AML-193 (cell line): ENCODE measurements around the gene MEST.
"Not testable (repeated sequence)": the region's sequence is repeated elsewhere in the genome, so short reads cannot be mapped to it uniquely, and the experiment has no call there.

ENCODE experiments used
- DNase-seq, 2 experiments: peaks; one replicate each; lab custom pipeline; 2025; lab: John Stamatoyannopoulos, UW

The MEST gene

DNA sequence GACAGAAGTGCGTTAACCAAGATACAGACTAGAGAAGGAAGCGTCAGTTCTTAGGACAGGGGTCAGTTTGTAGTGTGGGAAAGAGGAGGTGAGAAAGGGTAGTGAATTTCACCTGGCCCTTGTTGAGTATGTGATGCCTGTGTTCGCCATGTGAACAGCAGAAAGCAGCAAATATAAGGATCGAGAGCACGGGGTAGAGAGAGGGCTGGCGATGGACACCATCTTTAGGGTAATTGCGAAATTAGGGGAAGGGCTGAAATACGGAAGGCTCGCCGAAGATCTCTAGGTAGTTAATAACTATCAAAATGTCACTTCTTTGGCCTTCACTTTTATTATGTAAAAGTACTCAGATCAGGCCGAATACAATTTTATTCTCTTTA lies 6.2 kb upstream of the MEST start:
- DNase-seq, result no peak

DNA sequence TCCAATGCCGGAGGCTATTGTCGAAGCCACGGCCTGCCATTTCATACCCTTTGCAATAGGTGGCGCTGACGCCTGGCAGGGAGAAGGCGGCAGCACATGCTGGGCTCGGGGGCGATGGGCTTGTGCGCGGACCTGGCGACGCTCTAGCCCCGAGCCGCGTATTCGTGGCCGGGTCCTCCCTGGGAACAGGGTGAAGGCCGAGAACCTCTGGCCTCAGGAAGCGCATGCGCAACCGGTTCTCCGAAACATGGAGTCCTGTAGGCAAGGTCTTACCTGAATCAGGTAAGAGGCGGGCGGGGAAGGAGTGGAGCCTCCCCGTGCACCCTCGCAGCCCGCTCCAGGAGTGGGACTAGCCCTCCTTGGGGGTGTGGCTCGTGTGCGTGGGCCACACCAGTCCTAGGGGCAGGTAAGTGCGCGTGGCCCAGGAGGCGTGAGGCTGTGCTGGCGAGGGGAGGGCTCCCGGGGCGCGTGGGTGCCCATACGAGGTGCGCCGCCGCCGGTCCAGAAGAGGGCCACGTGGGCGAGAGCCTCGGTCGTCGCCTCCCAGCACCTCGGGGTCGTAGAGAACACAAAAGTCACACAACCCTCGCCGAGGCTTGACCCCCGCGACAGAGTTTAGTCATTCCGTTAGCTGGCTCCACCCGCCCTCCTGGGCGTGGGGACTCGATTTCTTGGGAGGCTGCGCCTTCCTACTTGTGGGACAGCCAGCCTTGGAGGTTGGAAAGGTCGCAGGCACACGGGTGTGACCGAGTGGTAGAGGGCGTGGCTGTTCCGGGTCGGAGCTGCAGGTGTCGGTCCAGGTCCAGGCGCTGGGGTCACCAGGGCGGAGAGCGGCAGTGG lies 5.6 kb upstream of the MEST start:
- DNase-seq, result no peak

DNA sequence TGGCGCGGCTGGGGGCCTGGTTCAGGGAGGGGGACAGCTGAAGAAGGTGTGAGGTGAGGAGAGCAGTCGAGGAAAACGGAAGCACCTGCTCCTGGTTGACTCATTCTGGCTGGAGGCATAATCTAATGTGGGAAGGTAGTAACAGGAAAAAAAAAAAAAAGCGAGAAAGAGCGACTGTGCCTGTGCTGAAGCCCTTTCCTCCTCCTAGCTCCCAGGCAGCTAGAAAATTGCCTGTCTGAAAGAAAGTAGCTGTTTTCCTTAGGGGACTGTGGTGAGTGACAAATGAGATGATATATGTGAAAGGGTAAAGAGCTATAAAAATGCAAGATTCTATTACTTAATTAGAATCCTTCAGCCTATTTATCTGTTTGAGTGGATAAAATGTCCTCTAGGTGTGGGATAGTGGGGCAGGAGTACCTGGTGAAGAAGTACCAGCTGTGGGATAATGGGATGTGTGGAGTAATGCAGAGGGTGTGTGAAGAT lies 4.9 kb upstream of the MEST start:
- DNase-seq, result no peak

DNA sequence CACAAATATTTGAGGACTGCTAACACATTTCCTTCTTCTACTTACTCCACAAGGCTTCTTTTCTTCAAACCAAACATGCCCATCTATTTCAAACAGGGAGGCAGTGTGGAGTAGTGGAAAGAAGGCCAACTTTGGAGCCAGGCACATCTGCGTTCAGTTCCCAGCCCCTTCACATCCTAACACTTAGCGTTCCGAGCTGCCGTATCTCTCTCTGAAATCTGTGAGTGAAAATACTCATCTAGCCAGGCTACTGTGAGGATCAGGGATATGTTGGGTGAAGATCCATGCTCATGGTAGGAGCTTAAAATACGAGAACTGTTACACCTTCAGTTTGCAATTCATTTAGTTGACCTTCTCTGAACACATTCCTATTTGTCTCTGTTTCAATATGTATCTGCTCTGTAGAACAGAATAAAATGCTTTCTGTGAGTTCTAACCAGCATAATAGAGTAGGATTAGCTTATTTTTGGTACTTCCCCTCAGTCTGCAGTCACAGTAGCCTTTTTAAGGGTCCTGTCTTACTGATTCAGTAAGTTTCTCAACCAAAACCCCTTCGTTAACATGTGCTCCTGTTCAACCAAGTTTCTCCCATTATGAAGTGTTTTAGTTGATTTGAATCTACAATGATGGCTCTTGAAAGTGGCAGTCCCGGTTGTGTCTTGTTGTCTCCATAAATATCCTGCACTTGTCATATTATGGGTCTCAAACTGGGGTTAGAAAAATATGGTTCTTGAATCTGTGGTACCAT lies 3.3 kb upstream of the MEST start:
- no peak for DNase-seq

DNA sequence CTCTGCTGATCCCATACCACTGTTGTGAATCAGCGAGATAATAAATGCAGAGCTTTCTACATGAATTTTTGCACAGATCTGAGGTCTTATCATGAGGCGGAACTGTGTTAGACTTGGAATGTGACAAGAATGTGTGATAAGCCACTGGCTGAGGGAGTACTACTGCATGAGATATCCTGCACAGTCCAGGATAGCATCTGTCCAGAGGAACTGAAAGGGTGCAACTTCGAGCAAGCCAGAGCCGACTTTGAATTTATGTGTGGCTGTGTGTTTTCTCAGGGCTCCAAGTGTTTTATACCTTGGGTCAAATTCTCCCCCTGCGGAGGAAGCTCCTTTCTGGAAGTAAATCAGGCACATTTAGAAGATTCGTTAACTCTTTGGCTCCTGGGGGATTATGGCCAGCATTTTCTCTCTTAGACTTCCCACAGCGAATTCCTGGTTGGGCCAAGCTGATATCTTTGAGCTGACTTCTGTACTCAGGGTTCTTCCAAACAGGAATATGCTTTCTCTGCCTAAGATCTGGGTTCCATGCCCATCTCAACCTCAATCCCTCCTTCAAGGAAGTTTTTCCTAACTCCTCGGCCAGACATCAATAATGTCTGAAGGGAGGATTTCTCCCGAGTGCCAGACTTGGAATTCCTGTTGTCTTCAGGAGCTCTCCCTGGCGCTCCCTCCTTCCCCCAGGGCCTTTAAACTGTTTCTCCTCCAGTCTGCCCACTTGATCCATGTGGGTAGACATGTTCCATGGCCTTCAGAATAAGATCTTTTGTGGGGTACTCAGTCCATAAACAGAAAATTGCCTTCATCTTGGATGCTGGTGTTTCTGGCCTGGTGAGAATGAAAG lies 2.5 kb upstream of the MEST start:
- no peak for DNase-seq

DNA sequence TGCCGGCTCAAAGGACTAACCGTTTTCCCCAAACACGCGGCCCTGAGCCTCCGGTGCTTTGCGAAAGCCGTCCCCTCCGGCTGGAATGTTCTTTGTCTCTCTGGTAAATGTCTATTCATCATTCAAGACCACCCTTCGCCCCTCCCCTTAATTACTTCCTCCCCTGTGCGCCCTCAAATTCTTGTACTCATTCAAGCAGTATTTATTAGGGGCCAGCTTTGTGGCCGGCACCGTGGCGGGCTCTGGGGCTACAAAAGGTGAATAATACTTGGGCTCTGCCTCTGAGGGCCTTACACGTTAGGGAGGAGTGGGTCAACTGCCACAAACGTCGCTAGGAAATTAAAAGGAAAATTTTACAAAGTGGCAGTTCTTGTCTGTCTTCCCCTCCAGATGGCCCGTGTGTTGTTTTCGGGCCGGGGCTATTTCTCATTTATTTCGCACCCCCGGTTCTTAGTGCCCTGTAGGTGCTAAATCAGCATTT lies 1.5 kb upstream of the MEST start:
- no peak for DNase-seq

DNA sequence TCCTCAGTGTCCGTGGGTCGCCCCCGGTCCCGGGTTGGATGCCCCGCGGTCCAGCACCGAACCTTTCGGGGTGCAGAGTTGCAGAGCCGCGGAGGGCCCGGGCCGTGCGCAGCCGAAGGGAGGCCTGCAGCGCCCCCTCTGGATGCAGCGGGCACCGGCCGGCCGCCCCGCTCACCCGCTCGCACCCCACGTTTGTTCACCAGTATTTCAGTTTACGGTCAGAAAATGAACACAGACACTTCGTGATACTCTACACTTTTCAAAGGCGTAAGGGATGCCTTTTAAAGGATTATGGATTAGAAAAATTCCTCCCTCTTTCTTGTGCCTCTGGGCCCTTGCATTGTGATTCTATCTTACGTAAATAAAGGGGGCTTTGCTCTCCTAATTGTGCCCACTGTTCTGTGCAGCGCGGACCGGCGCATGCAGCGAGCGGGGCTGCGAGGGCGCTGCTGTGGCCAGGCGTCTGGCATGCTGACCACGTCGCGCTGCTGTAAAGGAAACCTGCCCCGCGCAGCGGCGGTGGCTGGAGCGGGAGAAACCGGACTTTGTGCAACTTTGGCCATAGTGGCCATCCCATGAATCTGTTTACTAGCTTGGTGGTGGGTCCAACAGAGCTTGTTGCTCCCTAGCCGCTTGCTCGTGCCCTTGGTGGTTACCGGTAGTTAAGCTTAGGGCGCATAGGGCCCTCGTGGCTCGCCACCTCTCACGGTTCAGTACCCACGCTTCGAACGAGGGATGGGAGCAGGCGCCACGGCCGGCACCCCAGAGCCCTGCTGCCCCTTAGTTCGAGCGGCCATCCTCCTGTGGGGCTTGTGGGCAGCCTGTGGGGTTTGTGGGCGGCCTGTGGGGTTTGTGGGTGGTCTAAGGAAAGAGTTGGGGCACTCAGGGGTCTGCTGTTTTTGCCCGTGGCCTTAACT lies 739 bp upstream of the MEST start:
- no peak for DNase-seq

DNA sequence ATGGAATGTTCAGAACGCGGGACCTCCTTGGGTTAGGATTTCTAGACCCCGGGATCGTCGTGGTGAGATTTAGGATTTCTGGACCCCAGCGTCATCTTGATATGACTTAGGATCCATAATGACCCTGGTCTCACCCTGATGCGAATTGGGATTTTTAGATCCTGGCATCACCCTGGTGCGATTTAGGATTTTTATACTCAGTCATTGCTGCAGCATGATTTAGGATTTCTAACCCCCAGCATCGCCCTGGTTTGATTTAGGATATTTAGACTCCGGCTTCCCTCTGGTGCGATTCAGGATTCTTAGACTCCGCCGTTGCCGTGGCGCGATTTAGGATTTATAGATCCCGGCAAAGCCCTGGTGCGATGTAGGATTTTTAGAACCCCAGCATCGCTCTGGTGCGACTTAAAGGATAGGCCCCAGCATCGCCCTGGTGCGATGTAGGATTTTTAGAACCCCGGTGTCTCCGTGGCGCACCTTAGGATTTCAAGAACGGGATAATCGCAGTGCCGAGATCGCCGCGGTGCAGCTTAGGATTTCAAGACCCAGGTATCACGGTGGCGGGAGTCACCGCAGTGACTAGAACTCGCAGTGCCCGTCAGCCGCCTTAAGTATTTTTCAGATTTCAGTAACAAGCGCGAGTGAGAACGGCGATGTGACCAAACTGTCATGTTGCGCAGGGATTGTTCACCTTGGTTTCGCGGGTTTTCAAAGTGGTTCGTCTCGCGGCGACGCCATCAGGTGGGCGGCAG lies 814 bp downstream of the MEST start:
- no peak for DNase-seq

DNA sequence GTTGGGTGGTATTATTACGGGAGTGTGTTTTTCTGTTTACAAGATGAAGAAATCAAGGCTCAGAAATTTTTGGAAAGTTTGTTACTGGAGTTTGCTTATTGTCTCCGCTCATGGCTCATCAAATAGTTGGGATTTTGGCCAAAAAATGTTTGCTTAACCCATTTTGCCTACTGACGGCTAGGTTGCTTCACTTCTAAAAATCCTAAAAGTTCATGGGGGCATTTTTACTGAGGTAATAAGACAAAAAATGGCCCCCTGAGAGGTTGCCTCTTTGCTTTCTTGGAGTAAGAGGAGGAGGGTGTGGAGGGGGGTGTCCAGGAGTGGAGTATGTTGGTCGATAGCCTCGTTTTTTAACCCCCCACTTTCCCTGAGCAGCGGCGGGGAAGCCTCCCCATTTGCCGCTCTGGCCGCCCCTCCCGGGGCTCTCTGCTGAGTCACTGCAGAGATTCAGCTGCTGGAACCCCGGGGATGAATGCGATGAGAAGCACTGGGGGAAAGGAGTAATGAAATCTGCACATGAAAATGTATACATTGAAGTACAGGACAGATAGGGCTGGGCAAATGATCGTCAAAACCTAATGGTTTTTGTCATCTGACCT lies 1.5 kb downstream of the MEST start:
- no peak for DNase-seq

DNA sequence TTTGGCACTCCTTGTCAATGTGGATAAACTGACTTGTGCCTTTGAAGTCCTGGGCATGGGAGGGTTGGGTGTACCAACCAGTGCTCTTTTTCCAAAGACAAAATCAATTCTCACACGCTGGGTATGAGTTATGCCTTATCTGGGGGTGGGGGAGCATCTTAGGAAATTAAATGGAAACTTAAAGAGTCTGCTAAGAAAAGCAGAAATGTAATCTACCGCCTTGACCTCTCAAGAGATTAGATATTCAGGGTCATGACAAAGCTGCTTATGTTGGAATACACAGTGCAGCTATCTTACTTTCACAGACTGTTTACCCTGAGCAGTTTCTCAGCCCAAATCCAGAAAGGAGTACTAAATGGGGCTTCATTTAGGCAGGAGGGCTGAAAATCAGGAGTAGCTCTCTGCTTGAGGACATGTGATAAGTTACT lies 2.6 kb downstream of the MEST start:
- DNase-seq, result no peak

DNA sequence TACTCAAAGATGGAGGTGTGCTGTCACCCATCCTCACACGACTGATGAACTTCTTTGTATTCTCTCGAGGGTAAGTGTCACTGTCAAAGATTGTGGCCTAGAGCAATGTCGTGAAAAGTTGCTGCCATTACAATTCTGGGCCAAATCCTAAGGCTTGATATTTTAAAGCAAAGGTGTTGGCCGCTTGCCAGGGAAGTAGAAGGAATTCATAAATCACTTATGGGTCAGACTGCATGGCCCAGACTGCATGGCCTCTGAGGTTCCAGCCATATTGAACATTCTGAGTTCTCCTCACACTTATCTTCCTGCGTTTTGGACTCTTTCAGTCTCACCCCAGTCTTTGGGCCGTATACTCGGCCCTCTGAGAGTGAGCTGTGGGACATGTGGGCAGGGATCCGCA lies 8.6 kb downstream of the MEST start:
- no peak for DNase-seq

DNA sequence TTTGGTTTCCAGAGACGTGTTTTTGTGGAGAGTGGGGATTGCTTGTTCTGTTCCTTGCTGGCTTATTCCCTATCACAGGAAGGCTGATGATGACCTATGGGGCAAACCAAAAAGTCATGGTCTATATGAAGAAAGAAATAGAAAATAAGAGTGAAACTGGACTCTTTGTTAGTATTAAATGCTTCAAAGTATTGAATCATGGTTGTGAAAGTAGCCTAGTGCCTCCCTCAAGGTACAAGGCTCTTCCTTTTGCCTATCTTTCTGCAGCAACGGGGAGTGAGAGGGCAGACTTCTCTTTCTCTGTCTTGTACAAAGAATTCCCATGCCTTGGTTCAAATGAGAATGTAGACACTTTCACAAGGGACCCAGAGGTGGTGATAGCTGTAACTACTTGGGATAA lies 9.0 kb downstream of the MEST start:
- DNase-seq, result no peak

DNA sequence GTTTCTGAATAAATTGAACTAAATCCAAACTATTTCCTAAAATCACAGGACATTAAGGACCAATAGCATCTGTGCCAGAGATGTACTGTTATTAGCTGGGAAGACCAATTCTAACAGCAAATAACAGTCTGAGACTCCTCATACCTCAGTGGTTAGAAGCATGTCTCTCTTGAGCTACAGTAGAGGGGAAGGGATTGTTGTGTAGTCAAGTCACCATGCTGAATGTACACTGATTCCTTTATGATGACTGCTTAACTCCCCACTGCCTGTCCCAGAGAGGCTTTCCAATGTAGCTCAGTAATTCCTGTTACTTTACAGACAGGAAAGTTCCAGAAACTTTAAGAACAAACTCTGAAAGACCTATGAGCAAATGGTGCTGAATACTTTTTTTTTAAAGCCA lies 13.9 kb downstream of the MEST start:
- no peak for DNase-seq

DNA sequence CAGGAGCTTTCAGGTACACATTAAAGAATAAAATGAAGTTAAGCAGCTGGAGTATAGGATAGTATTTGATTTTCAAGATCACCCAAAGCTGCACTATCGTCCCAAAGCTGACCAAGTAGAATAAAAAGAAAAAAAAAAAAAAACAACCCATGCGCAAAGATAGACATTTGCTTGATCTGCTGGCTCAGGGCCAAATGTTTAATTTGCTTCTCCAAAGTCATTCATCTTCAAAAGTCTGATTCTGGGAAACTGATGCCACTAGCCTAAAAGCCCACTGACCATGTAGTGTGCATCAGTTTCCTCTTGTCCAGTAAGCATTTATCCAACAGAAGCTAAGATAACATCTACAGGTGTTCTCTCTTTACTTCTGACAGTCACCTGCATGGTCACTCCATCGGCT lies 14.5 kb downstream of the MEST start:
- no peak for DNase-seq

DNA sequence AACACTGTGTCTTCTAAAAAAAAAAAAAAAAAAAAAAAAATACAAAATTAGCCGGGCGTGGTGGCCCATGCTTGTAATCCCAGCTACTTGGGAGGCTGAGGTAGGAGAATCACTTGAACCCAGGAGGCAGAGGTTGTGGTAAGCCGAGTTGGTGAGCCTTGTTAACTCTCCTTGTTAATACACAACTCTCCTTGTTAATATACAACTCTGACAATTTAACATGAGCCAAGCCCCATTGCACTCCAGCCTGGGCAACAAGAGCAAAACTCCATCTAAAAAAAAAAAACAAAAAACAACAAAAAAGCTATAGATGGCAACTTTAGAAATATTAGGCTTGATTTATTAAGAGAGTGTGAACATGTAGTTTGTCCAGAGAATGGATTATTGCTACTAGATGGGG lies 20.2 kb downstream of the MEST start:
- not testable (repeated sequence) for DNase-seq

DNA sequence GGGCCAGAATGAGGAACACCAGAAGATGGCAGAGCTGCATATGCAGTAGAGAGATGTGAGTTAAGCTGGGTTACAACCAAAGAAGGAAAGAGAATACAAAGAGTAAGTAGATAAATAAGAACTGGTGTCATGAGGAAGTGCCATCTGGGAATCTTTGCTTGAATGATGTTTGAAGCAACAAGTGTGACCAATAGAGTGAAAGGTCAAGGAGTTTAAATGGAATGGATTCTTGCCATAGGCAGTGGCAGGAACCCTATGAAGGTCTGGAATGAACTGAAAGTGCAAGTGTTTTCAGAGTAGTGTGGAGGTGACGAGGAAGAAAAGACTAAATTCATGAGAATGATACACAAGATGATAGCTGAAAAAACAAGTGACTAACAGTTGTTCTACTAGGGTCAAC lies 21.6 kb downstream of the MEST start:
- DNase-seq, result no peak

DNA sequence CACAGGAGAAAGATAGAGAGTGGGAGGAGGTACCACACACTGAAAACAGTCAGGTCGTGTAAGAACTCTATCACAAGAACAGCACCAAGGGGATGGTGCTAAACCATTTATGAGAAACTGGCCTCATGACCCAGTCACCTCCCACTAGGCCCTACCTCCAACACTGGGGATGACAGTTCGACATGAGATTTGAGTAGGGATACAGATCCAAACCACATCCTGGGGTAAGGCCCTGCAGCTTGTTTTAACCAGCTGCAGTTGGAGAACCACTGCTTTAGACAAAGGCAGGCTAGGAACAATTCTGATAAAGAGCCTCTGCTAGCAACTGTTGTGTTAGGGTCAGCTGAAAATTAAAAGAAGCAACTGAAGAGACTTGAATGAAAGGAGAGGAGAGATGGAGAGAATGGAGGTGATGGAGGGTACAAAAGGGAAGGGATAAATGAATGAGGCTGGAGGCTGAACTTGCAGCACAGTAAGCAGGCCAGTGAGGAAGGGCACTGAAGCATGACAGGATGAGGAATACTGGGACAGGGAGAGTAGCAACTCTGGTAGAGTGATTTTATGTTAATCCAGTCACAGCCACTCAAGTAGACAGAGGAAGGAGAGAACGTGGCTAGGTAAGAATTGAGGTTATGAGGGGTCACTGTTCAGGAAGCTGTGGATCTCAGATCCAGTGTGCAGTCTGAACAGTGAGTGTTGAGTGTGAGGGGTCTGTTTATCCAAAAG lies 23.6 kb downstream of the MEST start:
- DNase-seq, result no peak

DNA sequence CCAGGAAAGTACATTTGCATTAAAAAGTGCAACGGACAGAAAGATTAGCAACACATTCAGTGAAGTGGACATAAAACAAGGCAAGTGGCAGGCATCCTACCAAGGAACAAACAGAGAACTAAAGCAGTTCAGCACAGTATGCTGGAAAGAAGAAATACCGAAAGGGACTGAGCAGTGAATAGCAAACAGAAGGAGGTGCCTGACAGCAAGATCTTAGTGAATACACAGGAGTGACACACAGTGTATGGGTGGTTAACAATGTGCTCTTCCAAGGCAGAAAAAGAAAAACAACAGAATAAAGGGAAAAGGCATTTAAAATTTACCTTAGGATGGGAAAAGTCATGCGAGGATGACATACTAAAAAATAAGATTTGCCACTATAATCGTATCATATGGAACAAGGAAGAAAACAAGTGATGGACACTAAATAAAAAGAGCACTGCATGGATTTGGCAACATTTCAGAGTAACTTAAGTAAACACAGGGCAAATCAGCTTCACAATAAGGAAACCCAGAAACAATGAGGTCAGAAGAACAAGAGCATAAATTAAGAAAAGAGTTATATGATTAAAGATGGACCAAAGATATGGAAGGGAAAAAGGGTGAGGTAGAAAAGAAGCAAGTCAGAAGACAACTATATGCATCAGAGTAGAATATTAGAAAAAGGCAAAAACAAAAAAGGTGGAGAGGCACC lies 29.5 kb downstream of the MEST start:
- no peak for DNase-seq
